K562 (cell line): ENCODE data around the gene ZNRF2.

ENCODE experiments used
- E2F3 ChIP-seq: fragments of 250-450 bp; sonication (Bioruptor Pico); IDR thresholded peaks from 2 replicates; pipeline ENCODE4 v1.4.0; 2020; ENCODE audit warnings: mild to moderate bottlenecking
- JUNB ChIP-seq: fragments of 450-650 bp; formaldehyde crosslinking; conservative IDR thresholded peaks from 2 replicates; pipeline ENCODE4 v1.4.0; 2020; ENCODE audit warnings: mild to moderate bottlenecking
- NR4A1 ChIP-seq, 2 experiments: fragments of 250-450 bp in 1 of 2; fragments of 450-650 bp in 1 of 2; sonication (Bioruptor Pico) in 1 of 2; IDR thresholded peaks; 2 replicates each; pipeline versions ENCODE4 v1.4.0 to v1.6.1; 2016 to 2020; ENCODE audit warnings: mild to moderate bottlenecking in 2 of 2, missing compliant biosample characterization in 1 of 2, missing genetic modification characterization in 1 of 2, moderate library complexity in 1 of 2
- SRSF9 ChIP-seq: fragments of 200-400 bp; formaldehyde crosslinking; IDR thresholded peaks from 2 replicates; pipeline ENCODE4 v1.6.1; 2017; ENCODE audit warnings: low read depth, low read length, borderline replicate concordance
- TF ChIP-seq, protein P1 (sequence below), 2 experiments: fragments of 150-350 bp in 1 of 2; IDR thresholded peaks; 2 replicates each; pipeline ENCODE4 v1.6.1; 2012 to 2016; ENCODE audit warnings: low read depth in 2 of 2, low read length in 2 of 2, mild to moderate bottlenecking in 1 of 2, moderate library complexity in 1 of 2
- TF ChIP-seq, protein P2 (sequence below), 3 experiments: IDR thresholded peaks in 2 of 3; conservative IDR thresholded peaks in 1 of 3; 2 replicates each; pipeline ENCODE4 v1.5.1; 2011 to 2012; ENCODE audit warnings: low read length in 3 of 3, mild to moderate bottlenecking in 3 of 3, control low read depth in 2 of 3, improper control_type of control experiment in 1 of 3, inconsistent platforms in 1 of 3, low read depth in 1 of 3, mixed read lengths in 1 of 3, moderate library complexity in 1 of 3; ENCODE audit not compliant: insufficient read depth in 2 of 3

DNA sequence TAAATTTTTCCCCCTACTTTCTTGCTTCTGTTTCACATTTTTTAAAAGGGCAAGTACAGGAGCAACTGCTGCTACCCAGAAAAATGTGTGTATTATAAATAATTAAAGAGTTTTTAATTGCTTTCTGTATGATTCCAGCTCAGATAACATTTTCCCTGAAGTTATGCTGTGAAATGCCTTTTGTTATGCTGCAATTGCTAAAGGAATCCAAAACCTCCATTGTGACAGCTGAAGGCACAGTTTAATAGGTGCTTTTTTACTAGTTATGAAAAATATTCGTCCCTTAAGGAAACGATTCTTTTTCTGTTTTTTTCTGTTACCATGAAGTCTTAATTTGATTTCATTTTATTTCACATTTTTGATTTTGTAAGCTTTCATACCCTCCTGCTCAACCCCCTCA lies 83.2 kb downstream of the ZNRF2 start:
- TF ChIP-seq NR4A1 (CRISPR knock-in tag; IDR thresholded peaks at IDR 0.05) (no peak), NR4A1 (tag; IDR thresholded peaks at IDR 0.05) (no peak), JUNB (CRISPR knock-in tag) (no peak), SRSF9 (no peak), E2F3 (CRISPR knock-in tag) (no peak)
- TF ChIP-seq, protein P1, sequence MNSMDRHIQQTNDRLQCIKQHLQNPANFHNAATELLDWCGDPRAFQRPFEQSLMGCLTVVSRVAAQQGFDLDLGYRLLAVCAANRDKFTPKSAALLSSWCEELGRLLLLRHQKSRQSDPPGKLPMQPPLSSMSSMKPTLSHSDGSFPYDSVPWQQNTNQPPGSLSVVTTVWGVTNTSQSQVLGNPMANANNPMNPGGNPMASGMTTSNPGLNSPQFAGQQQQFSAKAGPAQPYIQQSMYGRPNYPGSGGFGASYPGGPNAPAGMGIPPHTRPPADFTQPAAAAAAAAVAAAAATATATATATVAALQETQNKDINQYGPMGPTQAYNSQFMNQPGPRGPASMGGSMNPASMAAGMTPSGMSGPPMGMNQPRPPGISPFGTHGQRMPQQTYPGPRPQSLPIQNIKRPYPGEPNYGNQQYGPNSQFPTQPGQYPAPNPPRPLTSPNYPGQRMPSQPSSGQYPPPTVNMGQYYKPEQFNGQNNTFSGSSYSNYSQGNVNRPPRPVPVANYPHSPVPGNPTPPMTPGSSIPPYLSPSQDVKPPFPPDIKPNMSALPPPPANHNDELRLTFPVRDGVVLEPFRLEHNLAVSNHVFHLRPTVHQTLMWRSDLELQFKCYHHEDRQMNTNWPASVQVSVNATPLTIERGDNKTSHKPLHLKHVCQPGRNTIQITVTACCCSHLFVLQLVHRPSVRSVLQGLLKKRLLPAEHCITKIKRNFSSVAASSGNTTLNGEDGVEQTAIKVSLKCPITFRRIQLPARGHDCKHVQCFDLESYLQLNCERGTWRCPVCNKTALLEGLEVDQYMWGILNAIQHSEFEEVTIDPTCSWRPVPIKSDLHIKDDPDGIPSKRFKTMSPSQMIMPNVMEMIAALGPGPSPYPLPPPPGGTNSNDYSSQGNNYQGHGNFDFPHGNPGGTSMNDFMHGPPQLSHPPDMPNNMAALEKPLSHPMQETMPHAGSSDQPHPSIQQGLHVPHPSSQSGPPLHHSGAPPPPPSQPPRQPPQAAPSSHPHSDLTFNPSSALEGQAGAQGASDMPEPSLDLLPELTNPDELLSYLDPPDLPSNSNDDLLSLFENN (IDR thresholded peaks at IDR 0.05; ENCODE audit: low read depth in 2 of 2, low read length in 2 of 2) = no peak
- TF ChIP-seq, protein P2, sequence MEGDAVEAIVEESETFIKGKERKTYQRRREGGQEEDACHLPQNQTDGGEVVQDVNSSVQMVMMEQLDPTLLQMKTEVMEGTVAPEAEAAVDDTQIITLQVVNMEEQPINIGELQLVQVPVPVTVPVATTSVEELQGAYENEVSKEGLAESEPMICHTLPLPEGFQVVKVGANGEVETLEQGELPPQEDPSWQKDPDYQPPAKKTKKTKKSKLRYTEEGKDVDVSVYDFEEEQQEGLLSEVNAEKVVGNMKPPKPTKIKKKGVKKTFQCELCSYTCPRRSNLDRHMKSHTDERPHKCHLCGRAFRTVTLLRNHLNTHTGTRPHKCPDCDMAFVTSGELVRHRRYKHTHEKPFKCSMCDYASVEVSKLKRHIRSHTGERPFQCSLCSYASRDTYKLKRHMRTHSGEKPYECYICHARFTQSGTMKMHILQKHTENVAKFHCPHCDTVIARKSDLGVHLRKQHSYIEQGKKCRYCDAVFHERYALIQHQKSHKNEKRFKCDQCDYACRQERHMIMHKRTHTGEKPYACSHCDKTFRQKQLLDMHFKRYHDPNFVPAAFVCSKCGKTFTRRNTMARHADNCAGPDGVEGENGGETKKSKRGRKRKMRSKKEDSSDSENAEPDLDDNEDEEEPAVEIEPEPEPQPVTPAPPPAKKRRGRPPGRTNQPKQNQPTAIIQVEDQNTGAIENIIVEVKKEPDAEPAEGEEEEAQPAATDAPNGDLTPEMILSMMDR (IDR thresholded peaks at IDR 0.05 in 2 of 3, conservative IDR thresholded peaks at IDR 0.05 in 1 of 3; ENCODE audit: insufficient read depth in 2 of 3, low read depth in 1 of 3, low read length in 3 of 3) = no peak
